ENCODE results near the gene ARSB. TPM values are rescaled to one million over a fixed set of nuclear protein-coding genes. Genes with fewer than 3 reads are reported as not detected.
A peak's percentile ranks its signal among the peaks of the same experiment; 100 is the strongest.

The ARSB gene
- total RNA-seq, 1 donor from 2014 or later = 7.2 TPM

- no peak for DNase-seq (ENCODE audit: low read depth in 2 of 2)
These were observed 141.7 kb downstream of the ARSB start for GRCh38 chr5:78843436-78843835.

DNA sequence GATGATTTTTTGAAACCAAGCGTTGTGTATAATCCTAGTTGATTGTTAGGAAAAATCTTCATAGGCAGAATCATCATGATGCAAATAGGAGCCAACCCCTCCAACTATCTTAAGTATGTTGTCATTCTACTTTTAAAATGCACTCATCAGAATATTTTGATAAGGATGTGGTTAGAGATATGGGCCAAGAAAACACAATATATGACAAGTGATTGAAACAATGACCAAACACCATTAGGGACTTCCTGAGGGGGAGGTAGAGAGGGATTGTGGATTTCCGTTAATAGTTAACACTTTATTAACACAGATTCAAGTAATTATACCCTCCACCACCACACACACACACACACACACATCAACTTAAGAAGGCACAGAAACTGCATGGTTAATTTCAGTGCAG, 143.3 kb downstream of the ARSB start:
- DNase-seq (ENCODE audit: low read depth in 2 of 2) = peak in 1 of 2 donors; percentile 58

- DNase-seq (ENCODE audit: low read depth in 2 of 2) = no peak
These were observed 146.4 kb downstream of the ARSB start for GRCh38 chr5:78838753-78839152.

- no peak for DNase-seq (ENCODE audit: low read depth in 2 of 2)
These were observed 147.3 kb downstream of the ARSB start for GRCh38 chr5:78837836-78838235.

- DNase-seq (ENCODE audit: low read depth in 2 of 2) = no peak
These were observed 149.9 kb downstream of the ARSB start for GRCh38 chr5:78835176-78835575.

GRCh38 chr5:78833284-78833683, 151.8 kb downstream of the ARSB start:
- DNase-seq (ENCODE audit: low read depth in 2 of 2) = no peak

DNA sequence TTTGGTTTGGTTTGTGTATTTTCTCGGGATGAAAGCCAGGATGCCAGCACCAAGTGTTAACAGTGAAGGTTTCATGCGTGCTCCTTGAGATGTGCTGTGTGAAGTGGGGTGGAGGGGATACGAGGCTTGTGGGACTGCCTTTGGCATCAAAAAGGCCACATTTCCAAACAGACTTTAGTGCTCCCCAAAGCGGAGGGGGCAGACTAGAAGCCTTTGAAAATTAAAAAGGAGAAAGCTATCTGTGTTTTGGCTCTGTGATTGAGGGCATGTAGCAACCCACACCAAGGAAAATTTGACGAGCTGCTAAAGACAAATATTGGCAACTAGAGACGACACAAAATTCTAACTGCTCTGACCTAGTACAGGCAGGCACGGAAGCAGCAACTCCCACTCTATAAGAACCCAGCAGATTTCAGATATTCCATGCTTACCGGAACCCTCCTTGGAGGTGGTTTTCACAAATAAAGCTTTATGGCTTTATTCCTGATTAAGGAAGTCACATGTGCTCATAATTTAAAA, 154.5 kb downstream of the ARSB start:
- no peak for DNase-seq (ENCODE audit: low read depth in 2 of 2)

DNA sequence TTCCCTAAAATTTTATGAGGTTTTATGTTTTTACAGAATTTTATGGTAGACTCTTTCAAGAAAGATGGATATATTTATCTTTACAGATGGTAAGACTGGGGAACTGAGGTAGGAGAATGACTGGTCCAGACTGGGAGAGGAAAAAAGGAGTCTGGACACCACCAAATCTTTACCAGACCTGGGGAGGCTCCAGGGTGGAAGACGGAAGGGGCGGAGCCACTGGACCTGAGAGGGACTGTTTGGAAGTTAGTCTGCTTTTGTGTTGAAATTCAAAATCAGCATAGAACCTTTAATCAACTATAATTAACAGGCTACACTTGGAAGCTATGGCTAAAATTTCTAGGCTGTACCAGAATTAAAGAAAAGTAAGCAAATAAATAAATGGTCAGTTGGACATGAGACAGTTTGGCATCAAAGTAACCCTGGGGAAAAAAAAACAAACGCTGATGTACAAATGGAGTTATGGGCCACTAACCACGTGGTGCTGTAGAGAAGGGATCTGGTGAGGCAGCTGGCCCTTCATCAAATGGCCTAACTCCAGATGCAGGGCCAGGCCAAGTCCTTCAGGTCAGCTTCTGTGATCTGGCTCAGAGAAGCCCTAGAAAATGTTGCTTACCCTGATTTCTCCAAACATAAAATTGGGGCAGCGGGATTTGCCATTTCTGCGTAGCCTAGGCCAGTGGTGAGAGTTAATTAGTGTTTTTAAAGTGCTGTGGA, 155.1 kb downstream of the ARSB start:
- DNase-seq (ENCODE audit: low read depth in 2 of 2) = no peak

DNA sequence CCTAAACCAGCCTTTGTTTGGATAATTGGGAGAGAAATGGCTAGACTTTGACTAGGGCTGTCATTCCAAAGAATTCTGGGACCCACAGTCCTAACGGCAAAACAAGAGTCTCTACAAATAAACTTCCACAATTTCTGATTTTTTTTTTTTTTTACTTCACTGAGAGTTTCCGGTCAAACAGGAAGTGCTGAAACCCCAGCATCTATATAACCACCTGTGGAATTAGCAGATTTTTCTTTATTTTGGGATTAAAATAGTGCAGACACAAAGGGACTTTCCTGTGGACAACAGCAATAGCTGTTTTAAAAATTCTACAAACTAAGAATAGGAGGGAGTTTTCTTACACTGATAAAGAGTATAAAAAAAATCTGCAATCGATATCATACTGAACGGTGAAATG, 157.4 kb downstream of the ARSB start:
- no peak for DNase-seq (ENCODE audit: low read depth in 2 of 2)

GRCh38 chr5:78824831-78825281, 160.3 kb downstream of the ARSB start:
- DNase-seq (ENCODE audit: low read depth in 2 of 2) = no peak

DNA sequence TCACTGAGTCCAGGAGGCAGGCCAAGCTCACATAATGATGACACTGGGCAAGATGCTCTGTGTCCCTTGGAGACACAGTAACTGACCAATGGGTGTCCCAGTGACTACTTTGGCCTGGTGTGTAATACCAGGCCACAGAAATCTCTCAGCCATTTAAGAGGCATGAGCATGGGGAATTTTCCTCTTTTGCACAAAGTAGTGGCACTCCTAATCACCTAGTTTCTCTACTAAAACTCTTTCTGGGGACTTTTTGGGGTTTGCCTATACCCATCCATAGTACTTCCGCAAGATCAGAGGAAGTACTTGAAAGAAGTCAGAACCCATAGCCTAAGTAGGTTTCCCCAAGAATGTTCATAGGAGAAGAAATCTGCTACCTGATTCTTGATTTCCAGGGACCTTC, 161.9 kb downstream of the ARSB start:
- DNase-seq (ENCODE audit: low read depth in 2 of 2) = no peak

GRCh38 chr5:78821536-78822021, 163.5 kb downstream of the ARSB start:
- no peak for DNase-seq (ENCODE audit: low read depth in 2 of 2)

- no peak for DNase-seq (ENCODE audit: low read depth in 2 of 2)
These were observed 165.4 kb downstream of the ARSB start for GRCh38 chr5:78819707-78820106.

- DNase-seq (ENCODE audit: low read depth in 2 of 2) = no peak
These were observed 165.9 kb downstream of the ARSB start for GRCh38 chr5:78819166-78819565.

GRCh38 chr5:78816143-78816765, 168.9 kb downstream of the ARSB start:
- no peak for DNase-seq (ENCODE audit: low read depth in 2 of 2)

DNA sequence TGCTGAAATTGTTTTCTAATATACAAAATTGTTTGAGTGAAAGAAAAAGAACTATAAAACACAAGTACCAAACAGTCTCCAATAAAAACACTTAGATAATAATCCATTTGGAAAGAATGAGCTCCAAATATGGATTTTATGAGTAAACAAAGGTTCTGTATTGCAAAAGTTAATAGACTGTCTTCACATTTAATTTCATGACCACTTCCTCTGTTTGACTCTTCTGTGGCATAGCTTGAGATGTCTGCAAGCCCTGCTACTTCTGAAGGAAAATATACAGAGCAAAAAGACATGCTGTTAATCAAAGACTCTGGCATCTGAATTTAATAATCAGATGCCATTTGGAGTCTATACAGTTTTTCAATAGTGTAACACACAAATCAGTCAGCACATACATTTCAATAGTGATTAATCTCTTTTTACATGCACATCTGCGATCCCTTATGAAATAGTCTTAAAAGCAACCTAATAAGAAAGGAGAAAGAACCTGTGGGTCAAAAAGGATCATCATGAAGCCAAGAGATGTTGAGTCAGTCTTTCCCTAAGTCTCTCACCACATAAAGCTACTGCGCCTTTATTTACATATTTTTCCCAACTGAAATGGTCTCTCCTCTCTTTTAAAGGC, 171.1 kb downstream of the ARSB start:
- no peak for DNase-seq (ENCODE audit: low read depth in 2 of 2)

GRCh38 chr5:78813286-78813685, 171.8 kb downstream of the ARSB start:
- no peak for DNase-seq (ENCODE audit: low read depth in 2 of 2)

DNA sequence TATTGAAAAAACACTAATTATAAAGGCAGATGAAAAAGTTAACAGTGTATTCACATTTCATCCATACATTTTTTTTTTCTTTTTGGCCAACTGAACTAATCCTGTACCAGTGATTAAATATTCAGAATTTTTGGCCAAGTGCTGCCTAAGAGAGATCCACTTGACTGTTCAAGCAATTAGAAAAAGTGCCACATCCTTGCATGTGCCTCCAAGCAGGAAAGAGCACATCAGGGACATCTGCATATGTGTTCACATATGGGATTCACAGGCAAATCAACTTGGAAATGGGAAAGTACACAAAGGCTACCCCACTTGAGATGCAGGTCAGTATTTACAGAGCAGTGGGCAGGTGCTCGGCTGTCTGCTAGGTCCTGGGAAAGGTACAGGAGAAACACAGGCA, 173.2 kb downstream of the ARSB start:
- no peak for DNase-seq (ENCODE audit: low read depth in 2 of 2)

DNA sequence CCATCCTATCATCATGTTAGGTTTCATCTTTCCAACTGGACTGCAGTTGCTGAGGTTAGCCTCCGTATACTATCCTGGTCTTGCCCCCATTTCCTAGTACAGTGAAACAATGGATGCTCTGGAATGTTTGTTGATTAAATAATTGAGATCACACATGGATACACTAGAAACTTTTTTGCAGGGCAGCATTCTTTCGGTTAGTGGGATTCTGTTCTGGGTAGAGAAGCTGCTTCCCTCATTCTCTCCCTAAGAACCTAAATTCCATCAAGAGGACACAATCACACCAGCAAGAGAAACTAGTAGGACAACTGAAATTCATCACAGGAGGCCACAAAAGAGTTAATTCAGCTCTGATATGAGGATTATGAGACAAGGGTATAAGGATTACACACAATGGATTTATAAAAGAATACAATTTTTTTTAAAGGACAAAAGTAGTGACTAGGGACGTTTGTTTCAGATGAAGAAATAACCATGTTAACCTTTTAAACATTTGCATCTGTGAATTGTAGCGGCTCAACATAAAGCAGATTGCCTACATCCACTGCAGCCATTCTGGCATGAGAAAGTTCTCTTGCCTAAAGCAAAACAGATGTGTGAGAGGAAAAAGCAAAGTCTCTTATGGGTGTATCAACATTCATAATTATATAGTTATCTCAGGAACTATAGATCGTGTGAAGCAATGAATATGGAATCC, 173.8 kb downstream of the ARSB start:
- DNase-seq (ENCODE audit: low read depth in 2 of 2) = peak in 1 of 2 donors; percentile 41

- no peak for DNase-seq (ENCODE audit: low read depth in 2 of 2)
These were observed 174.8 kb downstream of the ARSB start for GRCh38 chr5:78810098-78810920.

- no peak for DNase-seq (ENCODE audit: low read depth in 2 of 2)
These were observed 175.7 kb downstream of the ARSB start for GRCh38 chr5:78809444-78809843.
